ENCODE measurements around the gene ZFP36L2.

ZFP36L2 gene

GRCh38 chr2:43222475-43223309 lies 3.7 kb downstream of the ZFP36L2 start:
- no peak for DNase-seq

GRCh38 chr2:43221763-43222474 lies 4.5 kb downstream of the ZFP36L2 start:
- DNase-seq: no peak

- DNase-seq: no peak
Measured at GRCh38 chr2:43221124-43221762, 5.2 kb downstream of the ZFP36L2 start.

- no peak for DNase-seq
Measured at GRCh38 chr2:43220760-43221123, 5.7 kb downstream of the ZFP36L2 start.

GRCh38 chr2:43220229-43220751 lies 6.1 kb downstream of the ZFP36L2 start:
- DNase-seq: no peak

GRCh38 chr2:43219383-43220228 lies 6.8 kb downstream of the ZFP36L2 start:
- no peak for DNase-seq

GRCh38 chr2:43218702-43219382 lies 7.6 kb downstream of the ZFP36L2 start:
- no peak for DNase-seq

GRCh38 chr2:43218155-43218701 lies 8.2 kb downstream of the ZFP36L2 start:
- DNase-seq: no peak

- DNase-seq: no peak
Measured at GRCh38 chr2:43217228-43218154, 8.9 kb downstream of the ZFP36L2 start.

GRCh38 chr2:43216629-43217028 lies 9.8 kb downstream of the ZFP36L2 start:
- DNase-seq: no peak

GRCh38 chr2:43215673-43216255 lies 10.6 kb downstream of the ZFP36L2 start:
- DNase-seq: no peak

GRCh38 chr2:43214253-43214652 lies 12.2 kb downstream of the ZFP36L2 start:
- DNase-seq: no peak

- no peak for DNase-seq
Measured at GRCh38 chr2:43212931-43213330, 13.5 kb downstream of the ZFP36L2 start.

- no peak for DNase-seq
Measured at GRCh38 chr2:43212216-43212835, 14.1 kb downstream of the ZFP36L2 start.

- no peak for DNase-seq
Measured at GRCh38 chr2:43210467-43211303, 15.7 kb downstream of the ZFP36L2 start.

GRCh38 chr2:43210125-43210466 lies 16.3 kb downstream of the ZFP36L2 start:
- DNase-seq: no peak

- DNase-seq: no peak
Measured at GRCh38 chr2:43209204-43209717, 17.1 kb downstream of the ZFP36L2 start.

- DNase-seq: no peak
Measured at GRCh38 chr2:43207553-43208300, 18.7 kb downstream of the ZFP36L2 start.
